Vagina (tissue), 2 donors: ENCODE measurements around the gene NFAT5. TPM values are rescaled to one million over a fixed set of nuclear protein-coding genes. Genes with fewer than 3 reads are reported as not detected.

Experiments
- DNase-seq, 2 donors: peaks; one replicate each; pipeline ENCODE4 v3.0.0-alpha.2; 2017; ENCODE audit errors: extremely low spot score in 2 of 2
- H3K27ac ChIP-seq: fragments of 200-600 bp; sonication (generic); one replicate; pipeline ENCODE4 v1.5.1; 2019
- H3K27me3 ChIP-seq: fragments of 200-600 bp; sonication (generic); one replicate; pipeline ENCODE4 v1.5.1; 2019
- H3K36me3 ChIP-seq, 2 donors: fragments of 200-600 bp; sonication (generic); one replicate each; pipeline ENCODE4 v1.5.1; 2017 to 2019
- H3K4me1 ChIP-seq: fragments of 200-600 bp; sonication (generic); one replicate; pipeline ENCODE4 v1.5.1; 2019
- H3K4me3 ChIP-seq, 2 donors: fragments of 200-600 bp; sonication (generic); 1 replicate in 1 of 2; 2 replicates in 1 of 2; pipeline ENCODE4 v1.5.1; 2016 to 2019
- H3K9me3 ChIP-seq: fragments of 200-600 bp; sonication (generic); one replicate; pipeline ENCODE4 v1.5.1; 2019
- CTCF ChIP-seq, 3 experiments: fragments of 450-650 bp in 2 of 3; fragments of 200-600 bp in 1 of 3; sonication (generic) in 1 of 3; IDR thresholded peaks; one replicate each; pipeline ENCODE4 v1.5.1; 2017 to 2019; ENCODE audit warnings: antibody characterized with exemption in 3 of 3, mild to moderate bottlenecking in 2 of 3, moderate library complexity in 2 of 3
- POLR2A ChIP-seq, 2 donors: fragments of 450-650 bp; IDR thresholded peaks; one replicate each; pipeline ENCODE4 v1.6.1; 2017; ENCODE audit warnings: antibody characterized with exemption in 2 of 2, mild to moderate bottlenecking in 2 of 2, moderate library complexity in 2 of 2
- POLR2AphosphoS5 ChIP-seq, 2 donors: sonication (generic); formaldehyde crosslinking; IDR thresholded peaks; one replicate each; pipeline ENCODE4 v1.9.0; 2017; ENCODE audit warnings: antibody characterized with exemption in 2 of 2, mild to moderate bottlenecking in 2 of 2, low read depth in 1 of 2; ENCODE audit not compliant: insufficient read depth in 1 of 2
- intact Hi-C: fragments of 100-400 bp; cut with DNase I; formaldehyde crosslinking; loops from one replicate; pipeline ENCODE4 v1.15.1; 2023
- total RNA-seq: library from RNA; depleted of rRNA; stranded (reverse); fragments of >200 nt; gene quantifications from one replicate; pipeline ENCODE4 v1.2.3, GENCODE V29; 2016

NFAT5 gene
- total RNA-seq, 1 donor from 2014 or later: 63.8 TPM

GRCh38 chr16:69522041-69522578, 43.7 kb upstream of the NFAT5 start:
- intact Hi-C loops: no loop called here
- no peak for DNase-seq
- H3K9me3 ChIP-seq: no peaks in the 10 kb centered on the region
- H3K36me3 ChIP-seq: no peaks in the 10 kb centered on the region
- no peak overlapping the region for H3K27ac ChIP-seq
- TF ChIP-seq POLR2A (IDR thresholded peaks at IDR 0.05) (no peak), CTCF (IDR thresholded peaks at IDR 0.05) (no peak), POLR2AphosphoS5 (IDR thresholded peaks at IDR 0.05; ENCODE audit: insufficient read depth in 1 of 2, low read depth in 1 of 2) (no peak)
- H3K4me1 ChIP-seq: no peaks in the 10 kb centered on the region
- no peaks in the 10 kb centered on the region for H3K27me3 ChIP-seq
- H3K4me3 ChIP-seq: no peak overlapping the region

DNA sequence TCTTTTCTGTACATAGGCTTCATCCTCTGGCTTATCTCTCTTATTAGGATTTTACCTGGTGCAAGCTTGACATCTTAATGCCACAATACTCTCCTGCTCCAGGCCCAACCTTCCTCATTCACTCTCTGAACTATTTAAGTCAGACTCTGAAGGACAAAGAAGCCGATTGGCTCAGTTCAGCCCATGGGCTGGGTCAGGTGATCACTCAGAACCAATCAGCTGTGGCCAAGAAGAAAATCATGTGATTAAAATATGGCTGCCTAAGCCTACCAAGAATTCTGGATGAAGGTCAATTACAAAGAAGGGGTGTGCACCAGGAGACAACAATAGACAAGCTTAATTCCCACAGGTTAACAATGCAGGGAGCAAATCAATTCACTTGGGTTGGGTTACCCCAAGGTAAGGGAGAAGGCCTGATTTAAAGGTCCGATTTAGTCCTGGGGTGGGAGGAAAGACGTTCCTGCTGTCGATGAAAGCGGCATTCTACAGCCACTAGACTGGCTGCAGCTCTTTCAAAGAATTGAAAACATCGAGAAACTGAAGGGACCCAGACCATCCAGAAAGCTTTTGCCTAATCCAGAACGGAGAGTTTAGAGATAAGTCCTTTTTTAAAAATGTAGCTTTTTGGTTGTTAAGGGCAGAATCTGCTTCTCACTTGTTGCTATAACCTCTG, 42.9 kb upstream of the NFAT5 start:
- intact Hi-C loops: no loop called here

DNA sequence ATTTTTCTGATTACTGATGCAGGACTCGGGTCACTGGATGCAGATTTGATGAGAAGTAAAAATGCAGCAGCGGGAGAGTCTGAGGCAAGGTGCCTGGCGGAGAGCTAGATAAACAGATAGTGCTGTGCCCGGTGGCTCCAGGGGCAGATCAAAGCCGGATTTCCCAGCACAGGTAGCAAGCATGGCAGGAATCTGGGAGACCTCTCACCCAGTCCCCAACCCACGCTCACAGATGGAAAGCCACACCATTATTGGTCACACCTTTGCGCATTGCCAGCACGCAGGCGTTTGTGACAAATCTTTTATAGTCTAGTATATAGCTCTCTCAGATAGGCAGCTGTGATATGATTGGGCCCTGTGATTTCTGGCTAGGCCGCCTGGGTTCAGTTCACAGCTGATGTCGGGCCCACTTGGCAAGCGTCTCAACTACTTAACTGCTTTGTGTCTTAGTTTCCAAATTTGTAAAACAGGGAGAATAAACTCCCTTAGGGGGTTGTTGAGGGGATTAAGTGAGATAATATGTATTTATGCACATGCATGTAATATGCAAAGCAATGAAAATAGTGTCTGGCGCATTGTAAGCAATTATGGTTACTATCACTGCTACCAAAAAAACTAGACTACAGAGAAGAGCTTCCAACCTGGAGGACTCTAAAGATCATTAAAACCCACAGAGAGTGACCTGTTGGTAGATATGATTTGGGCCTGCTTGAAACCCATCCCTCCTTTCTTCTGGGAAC, 42.0 kb upstream of the NFAT5 start:
- Histone ChIP-seq H3K36me3 (no peaks in the 10 kb centered on the region), H3K4me3 (no peak overlapping the region), H3K27ac (no peak overlapping the region), H3K4me1 (no peaks in the 10 kb centered on the region), H3K9me3 (no peaks in the 10 kb centered on the region), H3K27me3 (no peaks in the 10 kb centered on the region)
- intact Hi-C loops: no loop called here
- no peak for DNase-seq
- TF ChIP-seq POLR2AphosphoS5 (IDR thresholded peaks at IDR 0.05; ENCODE audit: insufficient read depth in 1 of 2, low read depth in 1 of 2): no peak
- TF ChIP-seq POLR2A (IDR thresholded peaks at IDR 0.05): no peak
- no peak for TF ChIP-seq CTCF (IDR thresholded peaks at IDR 0.05)

More for the DNA sequence above, 42.9 kb upstream of the NFAT5 start:
- Histone ChIP-seq H3K9me3 (no peaks in the 10 kb centered on the region), H3K4me3 (no peak overlapping the region), H3K27me3 (no peaks in the 10 kb centered on the region), H3K27ac (no peak overlapping the region), H3K4me1 (no peaks in the 10 kb centered on the region), H3K36me3 (no peaks in the 10 kb centered on the region)
- no peak for DNase-seq
- TF ChIP-seq POLR2A (IDR thresholded peaks at IDR 0.05) (no peak), POLR2AphosphoS5 (IDR thresholded peaks at IDR 0.05; ENCODE audit: insufficient read depth in 1 of 2, low read depth in 1 of 2) (no peak), CTCF (IDR thresholded peaks at IDR 0.05) (no peak)

DNA sequence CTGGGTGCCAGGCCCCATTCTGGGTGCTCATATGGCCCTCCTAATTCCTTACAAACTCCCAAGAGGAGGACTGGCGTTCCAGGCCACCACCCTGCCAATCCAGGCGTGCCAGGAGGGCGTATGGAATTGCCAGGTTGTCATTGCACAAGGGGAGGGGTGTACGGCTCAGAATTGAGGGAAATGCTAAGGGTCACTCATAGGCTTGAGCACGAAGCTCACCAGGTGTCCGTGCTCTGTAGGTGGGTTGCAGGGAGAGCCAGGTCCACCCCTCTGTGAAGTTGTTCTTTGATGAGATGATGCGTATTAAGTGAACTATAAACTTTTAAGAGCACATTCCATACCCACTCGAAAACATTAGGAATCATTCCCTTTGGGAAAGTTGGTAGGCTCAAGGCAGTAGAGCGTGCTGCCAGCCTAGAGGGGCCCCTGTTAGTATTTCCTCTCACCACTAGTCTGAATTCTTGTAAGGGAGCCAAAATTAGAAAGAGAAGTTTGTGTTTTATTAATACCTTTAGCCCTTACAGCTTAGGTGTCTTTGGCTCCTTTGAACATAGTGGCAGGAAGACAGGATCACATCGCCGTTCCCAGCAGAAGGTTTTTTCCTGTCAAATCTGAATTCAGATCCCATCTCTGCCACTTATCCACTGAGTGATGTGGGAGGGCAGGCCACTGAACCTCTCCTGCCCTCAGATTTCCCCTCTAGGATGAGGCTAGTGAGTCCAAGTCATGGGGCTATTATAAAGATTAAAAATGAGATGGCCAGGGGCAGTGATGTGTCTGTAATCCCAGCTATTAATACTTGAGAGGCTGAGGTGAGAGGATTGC, 38.7 kb upstream of the NFAT5 start:
- Histone ChIP-seq H3K27ac (no peak overlapping the region), H3K27me3 (no peaks in the 10 kb centered on the region), H3K4me3 (no peak overlapping the region), H3K4me1 (peaks cover 12% of the 10 kb centered on the region), H3K9me3 (no peaks in the 10 kb centered on the region), H3K36me3 (no peaks in the 10 kb centered on the region)
- intact Hi-C loops: no loop called here
- no peak for DNase-seq
- TF ChIP-seq POLR2AphosphoS5 (IDR thresholded peaks at IDR 0.05; ENCODE audit: insufficient read depth in 1 of 2, low read depth in 1 of 2) (no peak), POLR2A (IDR thresholded peaks at IDR 0.05) (no peak), CTCF (IDR thresholded peaks at IDR 0.05) (no peak)
